Fibroblast of skin of right biceps (primary cell): Measurements from ENCODE around the gene CLCN5.

Source experiments
- DNase-seq: peaks from one replicate; pipeline ENCODE4 v3.0.0-alpha.2; 2013

The CLCN5 gene

GRCh38 chrX:50097071-50097470, 174.7 kb downstream of the CLCN5 start:
- DNase-seq, result no peak

- no peak for DNase-seq
These were observed 175.8 kb downstream of the CLCN5 start for GRCh38 chrX:50098241-50098640.

GRCh38 chrX:50098749-50099148, 176.4 kb downstream of the CLCN5 start:
- no peak for DNase-seq

GRCh38 chrX:50099331-50099730, 176.9 kb downstream of the CLCN5 start:
- peak; percentile 19 for DNase-seq

- DNase-seq, result peak; percentile 4
These were observed 177.8 kb downstream of the CLCN5 start for GRCh38 chrX:50100188-50100587.

GRCh38 chrX:50103176-50103575, 180.8 kb downstream of the CLCN5 start:
- no peak for DNase-seq

GRCh38 chrX:50103866-50104566, 181.6 kb downstream of the CLCN5 start:
- peak; percentile 27 for DNase-seq

- no peak for DNase-seq
These were observed 183.8 kb downstream of the CLCN5 start for GRCh38 chrX:50106051-50106675.

- no peak for DNase-seq
These were observed 185.1 kb downstream of the CLCN5 start for GRCh38 chrX:50107470-50107869.

GRCh38 chrX:50108264-50108663, 185.9 kb downstream of the CLCN5 start:
- no peak for DNase-seq

- no peak for DNase-seq
These were observed 189.3 kb downstream of the CLCN5 start for GRCh38 chrX:50111742-50112141.

GRCh38 chrX:50114113-50114512, 191.7 kb downstream of the CLCN5 start:
- no peak for DNase-seq

GRCh38 chrX:50115973-50116372, 193.6 kb downstream of the CLCN5 start:
- no peak for DNase-seq

GRCh38 chrX:50117476-50117875, 195.1 kb downstream of the CLCN5 start:
- no peak for DNase-seq

- no peak for DNase-seq
These were observed 203.1 kb downstream of the CLCN5 start for GRCh38 chrX:50125480-50125879.

GRCh38 chrX:50147972-50148371, 225.6 kb downstream of the CLCN5 start:
- DNase-seq, result no peak
